ENCODE results near the gene ESF1. TPM values are rescaled to one million over a fixed set of nuclear protein-coding genes. Genes with fewer than 3 reads are reported as not detected.

Gene ESF1
- total RNA-seq, 1 experiment from 2014 or later, result 14.8 TPM

DNA sequence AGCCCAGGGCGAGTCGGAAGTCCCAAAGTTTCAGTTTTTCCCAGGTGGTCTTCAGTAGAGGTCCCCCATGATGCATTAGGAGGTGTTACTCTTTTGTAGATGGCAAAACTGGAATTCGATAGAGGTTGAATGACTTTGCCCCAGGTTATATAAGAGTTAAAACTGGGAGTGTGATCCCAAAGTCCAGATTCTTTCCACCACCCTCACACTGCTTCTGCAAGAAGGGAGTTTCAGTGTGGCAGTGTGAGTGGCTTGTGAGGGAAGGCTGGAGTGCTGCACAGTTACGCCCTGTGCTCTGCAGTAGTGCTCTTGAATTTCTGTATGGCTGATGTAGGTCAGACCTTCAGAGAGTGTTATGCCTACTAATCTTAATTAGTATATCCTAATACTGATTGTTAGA lies 30.0 kb upstream of the ESF1 start:
- no peak overlapping the region for H3K4me3 ChIP-seq
- no peaks in the 10 kb centered on the region for H3K27me3 ChIP-seq (ENCODE audit: insufficient read depth, low read depth)
- BruUV-seq (replicated peaks), result no TSS peak
- H2AFZ ChIP-seq, result no peak overlapping the region
- H3K27ac ChIP-seq, result no peak overlapping the region
- H3F3A ChIP-seq (ENCODE audit: insufficient read depth, low read depth), result peaks cover 3% of the 10 kb centered on the region; the same call in 1 of the 2 replicates
- H3K36me3 ChIP-seq (ENCODE audit: low read depth), result peaks cover 37% of the 10 kb centered on the region
- no peaks in the 10 kb centered on the region for H3K9me3 ChIP-seq (ENCODE audit: insufficient read depth, low read depth)
- H3K4me2 ChIP-seq, result no peak overlapping the region
- 0 out of 2 replicates have a peak, but pooled peaks cover 7% of the 10 kb centered on the region for H3K4me1 ChIP-seq (replicated peaks; ENCODE audit: insufficient read depth)
- H3K9me2 ChIP-seq (ENCODE audit: insufficient read depth), result no peaks in the 10 kb centered on the region
- TF ChIP-seq, protein P1, sequence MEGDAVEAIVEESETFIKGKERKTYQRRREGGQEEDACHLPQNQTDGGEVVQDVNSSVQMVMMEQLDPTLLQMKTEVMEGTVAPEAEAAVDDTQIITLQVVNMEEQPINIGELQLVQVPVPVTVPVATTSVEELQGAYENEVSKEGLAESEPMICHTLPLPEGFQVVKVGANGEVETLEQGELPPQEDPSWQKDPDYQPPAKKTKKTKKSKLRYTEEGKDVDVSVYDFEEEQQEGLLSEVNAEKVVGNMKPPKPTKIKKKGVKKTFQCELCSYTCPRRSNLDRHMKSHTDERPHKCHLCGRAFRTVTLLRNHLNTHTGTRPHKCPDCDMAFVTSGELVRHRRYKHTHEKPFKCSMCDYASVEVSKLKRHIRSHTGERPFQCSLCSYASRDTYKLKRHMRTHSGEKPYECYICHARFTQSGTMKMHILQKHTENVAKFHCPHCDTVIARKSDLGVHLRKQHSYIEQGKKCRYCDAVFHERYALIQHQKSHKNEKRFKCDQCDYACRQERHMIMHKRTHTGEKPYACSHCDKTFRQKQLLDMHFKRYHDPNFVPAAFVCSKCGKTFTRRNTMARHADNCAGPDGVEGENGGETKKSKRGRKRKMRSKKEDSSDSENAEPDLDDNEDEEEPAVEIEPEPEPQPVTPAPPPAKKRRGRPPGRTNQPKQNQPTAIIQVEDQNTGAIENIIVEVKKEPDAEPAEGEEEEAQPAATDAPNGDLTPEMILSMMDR (conservative IDR thresholded peaks at IDR 0.05), result no peak
- no peak for TF ChIP-seq EZH2 (IDR thresholded peaks at IDR 0.05; ENCODE audit: low read depth)
- H3K79me2 ChIP-seq (ENCODE audit: low read depth), result no peaks in the 10 kb centered on the region
- no peaks in the 10 kb centered on the region for H4K20me1 ChIP-seq (ENCODE audit: insufficient read depth)
- intact Hi-C loops (cut with micrococcal nuclease; ENCODE audit: unreplicated experiment), result no loop called here
- POLR2A ChIA-PET (ENCODE audit: unreplicated experiment), result no interaction called here
- no peak for DNase-seq
- CTCF ChIA-PET, result no interaction called here

DNA sequence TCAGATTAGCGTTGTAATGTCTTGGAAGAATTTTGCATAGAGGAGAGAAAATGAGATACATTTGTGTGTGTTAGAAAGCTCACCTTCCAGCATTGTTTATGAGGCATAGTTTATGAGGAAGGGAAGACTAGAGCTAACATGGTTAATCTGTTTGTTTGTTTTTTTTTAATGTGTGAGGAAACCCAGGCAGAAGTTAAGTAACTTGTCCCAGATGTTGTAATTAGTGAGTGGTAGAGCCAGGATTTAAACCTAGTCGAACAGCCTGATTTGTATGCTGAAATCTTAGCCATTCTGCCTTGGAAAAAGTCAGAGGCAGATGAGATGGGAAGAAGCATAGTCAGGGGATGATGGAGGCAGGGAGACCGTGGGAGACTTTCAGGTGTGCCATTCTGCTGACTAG lies 29.2 kb upstream of the ESF1 start:
- TF ChIP-seq, protein P1 (conservative IDR thresholded peaks at IDR 0.05), result no peak
- no peak for TF ChIP-seq EZH2 (IDR thresholded peaks at IDR 0.05; ENCODE audit: low read depth)
- no peaks in the 10 kb centered on the region for H3K79me2 ChIP-seq (ENCODE audit: low read depth)
- DNase-seq, result no peak
- H3K27me3 ChIP-seq (ENCODE audit: insufficient read depth, low read depth), result no peaks in the 10 kb centered on the region
- intact Hi-C loops (cut with micrococcal nuclease; ENCODE audit: unreplicated experiment), result no loop called here
- no peak overlapping the region for H3K4me3 ChIP-seq
- H3K9me2 ChIP-seq (ENCODE audit: insufficient read depth), result no peaks in the 10 kb centered on the region
- H3F3A ChIP-seq (ENCODE audit: insufficient read depth, low read depth), result no peaks in the 10 kb centered on the region
- H2AFZ ChIP-seq, result no peak overlapping the region
- peaks cover 43% of the 10 kb centered on the region for H3K36me3 ChIP-seq (ENCODE audit: low read depth)
- no peaks in the 10 kb centered on the region for H4K20me1 ChIP-seq (ENCODE audit: insufficient read depth)
- no peaks in the 10 kb centered on the region for H3K9me3 ChIP-seq (ENCODE audit: insufficient read depth, low read depth)
- ChIA-PET CTCF (no interaction called here), POLR2A (ENCODE audit: unreplicated experiment) (no interaction called here)
- 0 out of 2 replicates have a peak, but pooled peaks cover 7% of the 10 kb centered on the region for H3K4me1 ChIP-seq (replicated peaks; ENCODE audit: insufficient read depth)
- no peak overlapping the region for H3K4me2 ChIP-seq
- BruUV-seq (replicated peaks), result no TSS peak
- no peak overlapping the region for H3K27ac ChIP-seq

DNA sequence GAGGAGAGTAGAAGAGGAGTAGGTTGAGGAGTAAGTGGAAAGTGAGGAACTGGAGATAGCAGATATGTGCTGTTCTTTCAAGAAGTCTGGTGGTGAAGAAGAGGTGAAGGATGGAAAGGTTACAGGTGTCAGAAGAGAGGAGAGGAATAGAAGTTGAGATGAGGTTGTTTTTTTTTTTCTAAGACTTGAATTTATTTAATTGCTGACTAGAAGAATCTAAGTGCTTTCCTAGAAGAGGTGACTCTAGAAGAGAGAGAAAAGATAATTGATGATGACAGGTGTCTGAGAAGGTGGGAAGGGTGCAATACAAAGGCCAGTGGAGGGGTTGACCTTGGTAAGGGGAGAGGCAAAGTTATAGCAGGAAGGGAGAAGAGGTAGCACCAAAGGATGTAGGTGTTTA lies 25.7 kb upstream of the ESF1 start:
- no peak overlapping the region for H3K27ac ChIP-seq
- H3K4me3 ChIP-seq, result no peak overlapping the region
- H3K4me1 ChIP-seq (replicated peaks; ENCODE audit: insufficient read depth), result no peaks in the 10 kb centered on the region
- intact Hi-C loops (cut with micrococcal nuclease; ENCODE audit: unreplicated experiment), result no loop called here
- ChIA-PET CTCF (no interaction called here), POLR2A (ENCODE audit: unreplicated experiment) (no interaction called here)
- TF ChIP-seq EZH2 (IDR thresholded peaks at IDR 0.05; ENCODE audit: low read depth), result no peak
- TF ChIP-seq, protein P1 (conservative IDR thresholded peaks at IDR 0.05), result no peak
- no peaks in the 10 kb centered on the region for H4K20me1 ChIP-seq (ENCODE audit: insufficient read depth)
- no peaks in the 10 kb centered on the region for H3K9me3 ChIP-seq (ENCODE audit: insufficient read depth, low read depth)
- no peaks in the 10 kb centered on the region for H3K79me2 ChIP-seq (ENCODE audit: low read depth)
- no peaks in the 10 kb centered on the region for H3K9me2 ChIP-seq (ENCODE audit: insufficient read depth)
- H3K4me2 ChIP-seq, result no peak overlapping the region
- BruUV-seq (replicated peaks), result no TSS peak
- H2AFZ ChIP-seq, result no peak overlapping the region
- H3K36me3 ChIP-seq (ENCODE audit: low read depth), result peaks cover 48% of the 10 kb centered on the region
- H3F3A ChIP-seq (ENCODE audit: insufficient read depth, low read depth), result no peaks in the 10 kb centered on the region
- H3K27me3 ChIP-seq (ENCODE audit: insufficient read depth, low read depth), result no peaks in the 10 kb centered on the region
- no peak for DNase-seq
